Type B pancreatic cell (in vitro differentiated cells): ENCODE data around the gene LHX6. TPM values are rescaled to one million over a fixed set of nuclear protein-coding genes. Genes with fewer than 3 reads are reported as not detected.

ENCODE experiments used
- DNase-seq: peaks from one replicate; pipeline ENCODE4 v3.0.0; 2021; ENCODE audit warnings: mixed read lengths; ENCODE audit not compliant: unreplicated experiment; ENCODE audit errors: extremely low spot score
- H3K27ac Mint-ChIP-seq: 2 replicates; pipeline ENCODE4 v1.8.0; 2021; ENCODE audit warnings: mild to moderate bottlenecking, mixed read lengths
- H3K27me3 Mint-ChIP-seq: 2 replicates; pipeline ENCODE4 v1.8.0; 2021; ENCODE audit warnings: mixed read lengths
- H3K36me3 Mint-ChIP-seq: 2 replicates; pipeline ENCODE4 v1.8.0; 2021; ENCODE audit warnings: mixed read lengths
- H3K4me1 Mint-ChIP-seq: one replicate; pipeline ENCODE4 v1.8.0; 2021; ENCODE audit warnings: mixed read lengths; ENCODE audit not compliant: unreplicated experiment
- H3K4me3 Mint-ChIP-seq: 2 replicates; pipeline ENCODE4 v1.8.0; 2021; ENCODE audit warnings: mild to moderate bottlenecking, mixed read lengths
- H3K9me3 Mint-ChIP-seq: 2 replicates; pipeline ENCODE4 v1.8.0; 2021; ENCODE audit warnings: mixed read lengths
- CTCF ChIP-seq: fragments of 200-600 bp; sonication (generic); conservative IDR thresholded peaks from 2 replicates; pipeline ENCODE4 v1.5.0; 2021; ENCODE audit warnings: antibody characterized with exemption, mild to moderate bottlenecking
- total RNA-seq: library from RNA; stranded (reverse); gene quantifications from 2 replicates; pipeline ENCODE4 v1.2.1, GENCODE V29; 2021; ENCODE audit warnings: low replicate concordance

Gene LHX6
- total RNA-seq, 1 donor from 2014 or later: 10.0 TPM

GRCh38 chr9:122265149-122265915 lies 36.6 kb upstream of the LHX6 start:
- DNase-seq: no peak
- H3K4me1 Mint-ChIP-seq: peaks cover 29% of the 10 kb centered on the region

GRCh38 chr9:122264360-122265148 lies 35.8 kb upstream of the LHX6 start, which contains the start of the genes MRRF and RBM18:
TSS of gene MRRF (plus strand) at chr9:122264882. CDS start at chr9:122270892, 6,010 bp downstream.
TSS of gene RBM18 (minus strand) at chr9:122264840. CDS start at chr9:122261492, 3,348 bp downstream.
- no peaks in the 10 kb centered on the region for H3K27me3 Mint-ChIP-seq
- peaks cover 13% of the 10 kb centered on the region for H3K36me3 Mint-ChIP-seq
- no peaks in the 10 kb centered on the region for H3K9me3 Mint-ChIP-seq
- peak; percentile 94 for DNase-seq
- peak within 1 kb of the TSS; percentile 99 for H3K27ac Mint-ChIP-seq
- peaks cover 29% of the 10 kb centered on the region for H3K4me1 Mint-ChIP-seq
- peak within 1 kb of the TSS; percentile 94 for H3K4me3 Mint-ChIP-seq
- TF ChIP-seq CTCF: no peak

More at GRCh38 chr9:122265149-122265915, 36.6 kb upstream of the LHX6 start:
- no peak for TF ChIP-seq CTCF
- Mint-ChIP-seq H3K4me3 (peak overlapping the region; percentile 94), H3K9me3 (no peaks in the 10 kb centered on the region), H3K27ac (peak overlapping the region; percentile 99), H3K27me3 (no peaks in the 10 kb centered on the region), H3K36me3 (peaks cover 11% of the 10 kb centered on the region)

GRCh38 chr9:122263699-122264349 lies 35.1 kb upstream of the LHX6 start:
- Mint-ChIP-seq H3K27ac (peak overlapping the region; percentile 99), H3K4me1 (peaks cover 29% of the 10 kb centered on the region), H3K36me3 (peaks cover 13% of the 10 kb centered on the region), H3K27me3 (no peaks in the 10 kb centered on the region), H3K9me3 (no peaks in the 10 kb centered on the region), H3K4me3 (peak overlapping the region; percentile 94)
- TF ChIP-seq CTCF: no peak
- DNase-seq: no peak

- peak overlapping the region; percentile 73 for H3K4me3 Mint-ChIP-seq
- TF ChIP-seq CTCF: no peak
- peaks cover 19% of the 10 kb centered on the region for H3K36me3 Mint-ChIP-seq
- peaks cover 29% of the 10 kb centered on the region for H3K4me1 Mint-ChIP-seq
- no peak for DNase-seq
- no peak overlapping the region for H3K27ac Mint-ChIP-seq
- no peaks in the 10 kb centered on the region for H3K27me3 Mint-ChIP-seq
- no peaks in the 10 kb centered on the region for H3K9me3 Mint-ChIP-seq
Measured at GRCh38 chr9:122262073-122262472, 33.3 kb upstream of the LHX6 start.

GRCh38 chr9:122261469-122261881 lies 32.7 kb upstream of the LHX6 start:
- Mint-ChIP-seq H3K9me3 (no peaks in the 10 kb centered on the region), H3K4me3 (peak overlapping the region; percentile 73), H3K36me3 (peaks cover 19% of the 10 kb centered on the region), H3K27ac (peak overlapping the region; percentile 24), H3K27me3 (no peaks in the 10 kb centered on the region), H3K4me1 (peaks cover 28% of the 10 kb centered on the region)
- DNase-seq: no peak
- TF ChIP-seq CTCF: no peak
